ENCODE results near the gene CXCR6.

GRCh38 chr3:45980819-45981218 is 37.6 kb downstream of the CXCR6 start:
- no peak for TF ChIP-seq CTCF (IDR thresholded peaks at IDR 0.05; ENCODE audit: low read depth, low read length)
- no peak for TF ChIP-seq EZH2phosphoT487 (IDR thresholded peaks at IDR 0.05; ENCODE audit: low read depth)

Data from OCI-LY3 (cell line).